ENCODE measurements around the gene ANO2.

The ANO2 gene

GRCh38 chr12:5873281-5873919, 71.7 kb downstream of the ANO2 start:
- no CpG with 5 or more reads among the region's 10 CpGs for WGBS (ENCODE audit: insufficient coverage, insufficient read length)
- no peak overlapping the region for H3K27ac ChIP-seq (ENCODE audit: low read length)
- H3K27me3 ChIP-seq (ENCODE audit: control insufficient read depth, insufficient read depth, low read length): no peaks in the 10 kb centered on the region
- no peaks in the 10 kb centered on the region for H3K36me3 ChIP-seq (ENCODE audit: control insufficient read depth, insufficient read depth, low read length)
- H3K4me3 ChIP-seq (ENCODE audit: low read length): no peak overlapping the region
- DNase-seq (ENCODE audit: low read depth, low spot score): no peak
- no peaks in the 10 kb centered on the region for H3K9me3 ChIP-seq (ENCODE audit: control insufficient read depth, insufficient read depth, low read length)
- H3K4me1 ChIP-seq (ENCODE audit: control insufficient read depth, insufficient read depth, low read length): peaks cover 3% of the 10 kb centered on the region; the same call in 1 of the 2 replicates

GRCh38 chr12:5872745-5873144, 72.3 kb downstream of the ANO2 start:
- Histone ChIP-seq H3K36me3 (ENCODE audit: control insufficient read depth, insufficient read depth, low read length) (no peaks in the 10 kb centered on the region), H3K4me3 (ENCODE audit: low read length) (no peak overlapping the region), H3K9me3 (ENCODE audit: control insufficient read depth, insufficient read depth, low read length) (no peaks in the 10 kb centered on the region), H3K27ac (ENCODE audit: low read length) (no peak overlapping the region), H3K4me1 (ENCODE audit: control insufficient read depth, insufficient read depth, low read length) (peaks cover 3% of the 10 kb centered on the region; the same call in 1 of the 2 replicates), H3K27me3 (ENCODE audit: control insufficient read depth, insufficient read depth, low read length) (no peaks in the 10 kb centered on the region)
- no CpG with 5 or more reads among the region's 4 CpGs for WGBS (ENCODE audit: insufficient coverage, insufficient read length)
- no peak for DNase-seq (ENCODE audit: low read depth, low spot score)

GRCh38 chr12:5871741-5872140, 73.3 kb downstream of the ANO2 start:
- Histone ChIP-seq H3K4me3 (ENCODE audit: low read length) (no peak overlapping the region), H3K36me3 (ENCODE audit: control insufficient read depth, insufficient read depth, low read length) (no peaks in the 10 kb centered on the region), H3K27me3 (ENCODE audit: control insufficient read depth, insufficient read depth, low read length) (no peaks in the 10 kb centered on the region), H3K4me1 (ENCODE audit: control insufficient read depth, insufficient read depth, low read length) (peaks cover 3% of the 10 kb centered on the region; the same call in 1 of the 2 replicates), H3K27ac (ENCODE audit: low read length) (no peak overlapping the region), H3K9me3 (ENCODE audit: control insufficient read depth, insufficient read depth, low read length) (no peaks in the 10 kb centered on the region)
- WGBS (ENCODE audit: insufficient coverage, insufficient read length): no CpG with 5 or more reads among the region's 1 CpG
- DNase-seq (ENCODE audit: low read depth, low spot score): no peak

GRCh38 chr12:5870183-5870582, 74.9 kb downstream of the ANO2 start:
- H3K36me3 ChIP-seq (ENCODE audit: control insufficient read depth, insufficient read depth, low read length): no peaks in the 10 kb centered on the region
- H3K27me3 ChIP-seq (ENCODE audit: control insufficient read depth, insufficient read depth, low read length): no peaks in the 10 kb centered on the region
- WGBS (ENCODE audit: insufficient coverage, insufficient read length): no CpG with 5 or more reads among the region's 3 CpGs
- H3K4me1 ChIP-seq (ENCODE audit: control insufficient read depth, insufficient read depth, low read length): peaks cover 3% of the 10 kb centered on the region; the same call in 1 of the 2 replicates
- H3K27ac ChIP-seq (ENCODE audit: low read length): no peak overlapping the region
- DNase-seq (ENCODE audit: low read depth, low spot score): no peak
- no peaks in the 10 kb centered on the region for H3K9me3 ChIP-seq (ENCODE audit: control insufficient read depth, insufficient read depth, low read length)
- H3K4me3 ChIP-seq (ENCODE audit: low read length): no peak overlapping the region

GRCh38 chr12:5868625-5869295, 76.3 kb downstream of the ANO2 start:
- DNase-seq (ENCODE audit: low read depth, low spot score): no peak
- Histone ChIP-seq H3K9me3 (ENCODE audit: control insufficient read depth, insufficient read depth, low read length) (no peaks in the 10 kb centered on the region), H3K27me3 (ENCODE audit: control insufficient read depth, insufficient read depth, low read length) (no peaks in the 10 kb centered on the region), H3K36me3 (ENCODE audit: control insufficient read depth, insufficient read depth, low read length) (no peaks in the 10 kb centered on the region), H3K4me1 (ENCODE audit: control insufficient read depth, insufficient read depth, low read length) (peaks cover 2% of the 10 kb centered on the region; the same call in 1 of the 2 replicates), H3K27ac (ENCODE audit: low read length) (no peak overlapping the region), H3K4me3 (ENCODE audit: low read length) (no peak overlapping the region)
- WGBS (ENCODE audit: insufficient coverage, insufficient read length): no CpG with 5 or more reads among the region's 10 CpGs

GRCh38 chr12:5865397-5865796, 79.7 kb downstream of the ANO2 start:
- Histone ChIP-seq H3K4me3 (ENCODE audit: low read length) (no peak overlapping the region), H3K4me1 (ENCODE audit: control insufficient read depth, insufficient read depth, low read length) (no peaks in the 10 kb centered on the region), H3K27ac (ENCODE audit: low read length) (no peak overlapping the region), H3K27me3 (ENCODE audit: control insufficient read depth, insufficient read depth, low read length) (no peaks in the 10 kb centered on the region), H3K9me3 (ENCODE audit: control insufficient read depth, insufficient read depth, low read length) (no peaks in the 10 kb centered on the region), H3K36me3 (ENCODE audit: control insufficient read depth, insufficient read depth, low read length) (no peaks in the 10 kb centered on the region)
- WGBS (ENCODE audit: insufficient coverage, insufficient read length): 100% methylated on average over 2 of the region's 2 CpGs
- no peak for DNase-seq (ENCODE audit: low read depth, low spot score)

- Histone ChIP-seq H3K27ac (ENCODE audit: low read length) (no peak overlapping the region), H3K4me3 (ENCODE audit: low read length) (no peak overlapping the region), H3K36me3 (ENCODE audit: control insufficient read depth, insufficient read depth, low read length) (no peaks in the 10 kb centered on the region), H3K4me1 (ENCODE audit: control insufficient read depth, insufficient read depth, low read length) (no peaks in the 10 kb centered on the region), H3K27me3 (ENCODE audit: control insufficient read depth, insufficient read depth, low read length) (no peaks in the 10 kb centered on the region), H3K9me3 (ENCODE audit: control insufficient read depth, insufficient read depth, low read length) (no peaks in the 10 kb centered on the region)
- no CpG with 5 or more reads among the region's 1 CpG for WGBS (ENCODE audit: insufficient coverage, insufficient read length)
- DNase-seq (ENCODE audit: low read depth, low spot score): no peak
Measured at GRCh38 chr12:5864972-5865371, 80.1 kb downstream of the ANO2 start.

GRCh38 chr12:5864301-5864700, 80.8 kb downstream of the ANO2 start:
- Histone ChIP-seq H3K9me3 (ENCODE audit: control insufficient read depth, insufficient read depth, low read length) (no peaks in the 10 kb centered on the region), H3K36me3 (ENCODE audit: control insufficient read depth, insufficient read depth, low read length) (no peaks in the 10 kb centered on the region), H3K27ac (ENCODE audit: low read length) (no peak overlapping the region), H3K27me3 (ENCODE audit: control insufficient read depth, insufficient read depth, low read length) (no peaks in the 10 kb centered on the region), H3K4me1 (ENCODE audit: control insufficient read depth, insufficient read depth, low read length) (no peaks in the 10 kb centered on the region), H3K4me3 (ENCODE audit: low read length) (no peak overlapping the region)
- no peak for DNase-seq (ENCODE audit: low read depth, low spot score)
- WGBS (ENCODE audit: insufficient coverage, insufficient read length): no CpG with 5 or more reads among the region's 3 CpGs

- Histone ChIP-seq H3K4me3 (ENCODE audit: low read length) (no peak overlapping the region), H3K36me3 (ENCODE audit: control insufficient read depth, insufficient read depth, low read length) (no peaks in the 10 kb centered on the region), H3K9me3 (ENCODE audit: control insufficient read depth, insufficient read depth, low read length) (no peaks in the 10 kb centered on the region), H3K27ac (ENCODE audit: low read length) (no peak overlapping the region), H3K27me3 (ENCODE audit: control insufficient read depth, insufficient read depth, low read length) (no peaks in the 10 kb centered on the region), H3K4me1 (ENCODE audit: control insufficient read depth, insufficient read depth, low read length) (peaks cover 2% of the 10 kb centered on the region; the same call in 1 of the 2 replicates)
- no peak for DNase-seq (ENCODE audit: low read depth, low spot score)
- no CpG with 5 or more reads among the region's 10 CpGs for WGBS (ENCODE audit: insufficient coverage, insufficient read length)
Measured at GRCh38 chr12:5861416-5861815, 83.6 kb downstream of the ANO2 start.

- H3K36me3 ChIP-seq (ENCODE audit: control insufficient read depth, insufficient read depth, low read length): no peaks in the 10 kb centered on the region
- H3K4me1 ChIP-seq (ENCODE audit: control insufficient read depth, insufficient read depth, low read length): peaks cover 5% of the 10 kb centered on the region; the same call in 1 of the 2 replicates
- no peak overlapping the region for H3K4me3 ChIP-seq (ENCODE audit: low read length)
- H3K9me3 ChIP-seq (ENCODE audit: control insufficient read depth, insufficient read depth, low read length): no peaks in the 10 kb centered on the region
- no peak for DNase-seq (ENCODE audit: low read depth, low spot score)
- WGBS (ENCODE audit: insufficient coverage, insufficient read length): no CpG with 5 or more reads among the region's 4 CpGs
- H3K27ac ChIP-seq (ENCODE audit: low read length): no peak overlapping the region
- peaks cover 2% of the 10 kb centered on the region; the same call in 1 of the 2 replicates for H3K27me3 ChIP-seq (ENCODE audit: control insufficient read depth, insufficient read depth, low read length)
Measured at GRCh38 chr12:5856692-5857091, 88.4 kb downstream of the ANO2 start.
